ENCODE measurements around the gene DNAJC6.
"Not testable (repeated sequence)": the region's sequence is repeated elsewhere in the genome, so short reads cannot be mapped to it uniquely, and the experiment has no call there.

Gene DNAJC6

GRCh38 chr1:65371544-65371943 is 62.2 kb downstream of the DNAJC6 start:
- H3K27ac ChIP-seq, result no peak overlapping the region
- TF ChIP-seq CTCF (IDR thresholded peaks at IDR 0.05) (no peak), ZFX (IDR thresholded peaks at IDR 0.05; ENCODE audit: borderline replicate concordance) (no peak)

DNA sequence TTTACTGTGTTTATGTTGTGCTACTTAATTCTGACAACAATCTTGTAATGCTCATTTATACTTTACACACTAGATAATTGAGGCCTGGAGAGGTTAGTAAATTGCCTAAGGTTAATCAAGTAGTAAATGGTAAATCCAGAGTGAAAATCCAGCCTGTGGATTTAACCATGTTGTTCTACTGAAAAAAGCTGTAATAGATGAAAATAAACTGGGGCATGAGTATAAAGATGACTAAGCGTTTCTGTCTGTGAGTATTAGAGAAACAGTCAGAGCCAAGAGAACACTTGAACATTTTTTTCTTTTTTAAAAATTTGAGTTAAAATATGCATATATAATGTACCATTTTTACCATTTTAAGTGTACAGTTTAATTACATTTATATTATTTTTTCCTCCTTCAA is 63.2 kb downstream of the DNAJC6 start:
- no peak overlapping the region for H3K27ac ChIP-seq
- TF ChIP-seq ZFX (IDR thresholded peaks at IDR 0.05; ENCODE audit: borderline replicate concordance) (no peak), CTCF (IDR thresholded peaks at IDR 0.05) (no peak)

DNA sequence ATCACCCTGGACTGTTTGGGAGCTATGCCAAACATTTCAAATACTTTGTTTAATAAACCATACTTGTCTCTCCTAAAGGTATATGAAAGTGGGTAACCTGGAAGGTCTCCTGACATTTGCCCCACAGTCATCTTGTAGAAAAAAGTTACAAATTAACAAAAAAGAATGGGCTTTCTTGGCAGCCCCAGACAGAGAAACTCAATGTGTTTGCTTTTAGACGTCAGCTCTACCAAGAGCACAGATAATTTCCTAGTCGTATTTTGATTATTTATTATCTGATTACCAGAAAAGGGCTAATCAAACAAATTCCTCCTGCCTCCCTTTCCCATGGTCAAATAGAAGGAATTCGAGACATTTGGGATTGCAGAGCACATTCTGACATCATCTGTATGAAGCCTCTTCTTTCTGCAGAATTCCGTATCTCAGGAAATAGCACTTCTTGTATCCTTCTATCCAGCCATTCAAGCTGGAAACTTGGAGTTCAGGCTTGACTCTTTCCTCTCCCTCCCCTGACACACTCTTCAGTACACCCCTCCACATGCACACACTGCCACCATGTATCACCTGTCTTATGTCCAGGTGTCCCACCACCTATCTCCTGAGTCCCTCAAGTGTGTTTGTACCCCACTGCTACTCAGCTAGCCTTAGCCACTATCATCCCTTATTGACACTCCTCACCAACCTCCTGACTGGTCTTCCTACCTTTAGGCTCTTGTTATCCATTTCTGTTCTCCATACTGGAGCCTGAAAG is 68.3 kb downstream of the DNAJC6 start:
- TF ChIP-seq ZFX (IDR thresholded peaks at IDR 0.05; ENCODE audit: borderline replicate concordance) (no peak), CTCF (IDR thresholded peaks at IDR 0.05) (no peak)
- H3K27ac ChIP-seq, result no peak overlapping the region

DNA sequence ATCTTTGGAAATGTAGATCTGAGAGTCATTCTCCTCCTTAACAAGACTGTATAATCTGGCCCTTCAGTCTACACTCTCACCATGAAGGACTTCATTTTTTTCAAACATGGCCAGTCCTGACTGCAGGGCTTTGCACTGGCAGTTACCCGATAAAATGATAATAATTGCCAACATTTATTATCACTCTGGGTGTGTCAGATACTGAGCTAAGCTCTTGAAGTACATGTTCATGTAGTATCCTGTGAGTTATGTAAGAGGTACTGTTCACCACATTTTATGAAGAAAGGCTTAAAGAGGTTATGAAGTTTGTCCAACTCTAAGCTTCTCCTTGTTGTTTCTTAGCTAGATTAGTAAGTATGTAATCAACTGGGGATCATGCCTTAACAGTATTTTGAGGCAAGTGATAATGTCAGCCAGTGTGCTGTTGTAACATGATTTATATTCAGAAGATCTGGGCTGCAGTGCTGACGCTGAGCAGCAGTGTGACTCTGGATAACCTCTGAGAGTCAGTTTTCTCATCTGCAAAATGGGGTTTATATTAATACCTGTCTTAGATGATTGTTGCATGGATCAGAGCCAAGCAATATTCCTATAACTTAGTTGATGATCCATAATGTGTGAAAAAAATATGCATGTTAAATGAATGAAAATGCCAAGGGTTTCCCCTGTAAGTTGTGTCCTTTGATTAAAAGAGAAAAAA is 69.1 kb downstream of the DNAJC6 start:
- no peak for TF ChIP-seq ZFX (IDR thresholded peaks at IDR 0.05; ENCODE audit: borderline replicate concordance)
- TF ChIP-seq CTCF (IDR thresholded peaks at IDR 0.05), result no peak
- H3K27ac ChIP-seq, result no peak overlapping the region

GRCh38 chr1:65384426-65384825 is 75.1 kb downstream of the DNAJC6 start:
- H3K27ac ChIP-seq, result not testable (repeated sequence)

- H3K27ac ChIP-seq, result no peak overlapping the region
- no peak for TF ChIP-seq ZFX (IDR thresholded peaks at IDR 0.05; ENCODE audit: borderline replicate concordance)
Observed at GRCh38 chr1:65386439-65386838, 77.1 kb downstream of the DNAJC6 start.

GRCh38 chr1:65387821-65388220 is 78.5 kb downstream of the DNAJC6 start:
- TF ChIP-seq ZFX (IDR thresholded peaks at IDR 0.05; ENCODE audit: borderline replicate concordance), result no peak
- no peak for TF ChIP-seq CTCF (IDR thresholded peaks at IDR 0.05)
- H3K27ac ChIP-seq, result no peak overlapping the region

DNA sequence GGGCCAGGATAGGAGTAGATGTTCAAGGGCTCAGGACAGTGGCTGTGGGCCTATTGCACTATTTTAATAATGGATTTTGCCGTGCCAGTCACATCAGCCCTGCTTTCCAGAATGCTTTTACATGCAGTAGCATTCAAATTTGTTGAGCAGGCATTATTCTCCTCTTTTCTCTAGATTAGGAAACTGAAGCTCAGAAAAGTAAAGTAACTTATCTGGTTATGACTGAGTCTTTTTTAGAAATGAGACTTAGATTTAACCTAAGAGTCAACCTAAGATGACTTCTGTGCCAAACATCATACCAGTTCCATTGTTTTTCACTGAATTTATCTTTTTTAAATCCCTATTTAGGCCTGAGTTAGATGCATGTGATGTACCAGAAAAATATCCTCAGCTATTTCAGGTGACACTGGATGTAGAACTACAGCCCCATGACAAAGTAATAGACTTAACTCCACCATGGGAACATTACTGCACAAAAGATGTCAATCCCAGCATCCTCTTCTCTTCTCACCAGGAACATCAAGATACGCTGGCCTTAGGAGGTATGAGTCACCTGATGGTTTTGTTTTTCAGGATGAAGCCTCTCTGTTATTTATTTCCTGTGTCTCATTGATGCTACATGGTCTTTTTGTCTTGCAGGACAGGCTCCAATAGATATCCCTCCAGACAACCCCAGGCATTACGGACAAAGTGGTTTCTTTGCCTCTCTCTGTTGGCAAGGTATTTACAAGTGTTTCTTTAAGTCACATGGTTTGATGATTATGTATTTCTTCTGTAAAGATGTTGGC is 79.8 kb downstream of the DNAJC6 start:
- TF ChIP-seq ZFX (IDR thresholded peaks at IDR 0.05; ENCODE audit: borderline replicate concordance) (no peak), CTCF (IDR thresholded peaks at IDR 0.05) (no peak)
- H3K27ac ChIP-seq, result no peak overlapping the region

Measured in 22Rv1 (cell line).